BE2C (cell line): ENCODE measurements around the gene DSP.

Experiments used
- DNase-seq: peaks from one replicate; pipeline ENCODE4 v3.0.0-alpha.2; 2020
- H3K27me3 ChIP-seq: fragments of 250-450 bp; sonication (Bioruptor Pico); 2 replicates; pipeline ENCODE4 v1.5.1; 2020; ENCODE audit warnings: mild to moderate bottlenecking
- H3K36me3 ChIP-seq: fragments of 250-450 bp; sonication (Bioruptor Pico); 2 replicates; pipeline ENCODE4 v1.5.1; 2020; ENCODE audit warnings: mild to moderate bottlenecking
- H3K4me1 ChIP-seq: fragments of 250-450 bp; sonication (Bioruptor Pico); 2 replicates; pipeline ENCODE4 v1.5.1; 2020
- H3K4me3 ChIP-seq: 2 replicates; pipeline ENCODE4 v1.5.1; 2011; ENCODE audit warnings: low read depth, low read length
- H3K9me3 ChIP-seq: fragments of 250-450 bp; sonication (Bioruptor Pico); 2 replicates; pipeline ENCODE4 v1.5.1; 2020
- TF ChIP-seq, protein P1 (sequence below): IDR thresholded peaks from 2 replicates; pipeline ENCODE4 v1.5.1; 2012; ENCODE audit warnings: mild to moderate bottlenecking, low read depth, low read length

DSP gene

DNA sequence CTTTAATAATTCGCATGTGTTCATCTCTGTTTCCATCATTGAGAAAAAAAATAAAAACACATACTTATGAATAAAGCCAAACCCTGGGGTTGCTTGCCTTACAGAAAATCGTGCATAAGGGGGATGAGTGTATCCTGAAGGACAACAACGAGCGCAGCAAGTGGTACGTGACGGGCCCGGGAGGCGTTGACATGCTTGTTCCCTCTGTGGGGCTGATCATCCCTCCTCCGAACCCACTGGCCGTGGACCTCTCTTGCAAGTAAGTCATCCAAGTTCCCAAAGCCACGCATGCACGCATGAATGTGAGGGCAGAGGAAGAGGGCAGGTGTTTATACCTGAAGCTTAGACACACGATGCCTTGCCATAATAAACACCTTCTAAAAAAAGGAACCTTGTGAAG, 27.6 kb downstream of the DSP start:
- no peaks in the 10 kb centered on the region for H3K4me1 ChIP-seq
- peaks cover 100% of the 10 kb centered on the region for H3K27me3 ChIP-seq
- no peak overlapping the region for H3K4me3 ChIP-seq
- no peak for DNase-seq
- no peaks in the 10 kb centered on the region for H3K36me3 ChIP-seq
- TF ChIP-seq, protein P1, sequence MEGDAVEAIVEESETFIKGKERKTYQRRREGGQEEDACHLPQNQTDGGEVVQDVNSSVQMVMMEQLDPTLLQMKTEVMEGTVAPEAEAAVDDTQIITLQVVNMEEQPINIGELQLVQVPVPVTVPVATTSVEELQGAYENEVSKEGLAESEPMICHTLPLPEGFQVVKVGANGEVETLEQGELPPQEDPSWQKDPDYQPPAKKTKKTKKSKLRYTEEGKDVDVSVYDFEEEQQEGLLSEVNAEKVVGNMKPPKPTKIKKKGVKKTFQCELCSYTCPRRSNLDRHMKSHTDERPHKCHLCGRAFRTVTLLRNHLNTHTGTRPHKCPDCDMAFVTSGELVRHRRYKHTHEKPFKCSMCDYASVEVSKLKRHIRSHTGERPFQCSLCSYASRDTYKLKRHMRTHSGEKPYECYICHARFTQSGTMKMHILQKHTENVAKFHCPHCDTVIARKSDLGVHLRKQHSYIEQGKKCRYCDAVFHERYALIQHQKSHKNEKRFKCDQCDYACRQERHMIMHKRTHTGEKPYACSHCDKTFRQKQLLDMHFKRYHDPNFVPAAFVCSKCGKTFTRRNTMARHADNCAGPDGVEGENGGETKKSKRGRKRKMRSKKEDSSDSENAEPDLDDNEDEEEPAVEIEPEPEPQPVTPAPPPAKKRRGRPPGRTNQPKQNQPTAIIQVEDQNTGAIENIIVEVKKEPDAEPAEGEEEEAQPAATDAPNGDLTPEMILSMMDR, result no peak
- no peaks in the 10 kb centered on the region for H3K9me3 ChIP-seq

DNA sequence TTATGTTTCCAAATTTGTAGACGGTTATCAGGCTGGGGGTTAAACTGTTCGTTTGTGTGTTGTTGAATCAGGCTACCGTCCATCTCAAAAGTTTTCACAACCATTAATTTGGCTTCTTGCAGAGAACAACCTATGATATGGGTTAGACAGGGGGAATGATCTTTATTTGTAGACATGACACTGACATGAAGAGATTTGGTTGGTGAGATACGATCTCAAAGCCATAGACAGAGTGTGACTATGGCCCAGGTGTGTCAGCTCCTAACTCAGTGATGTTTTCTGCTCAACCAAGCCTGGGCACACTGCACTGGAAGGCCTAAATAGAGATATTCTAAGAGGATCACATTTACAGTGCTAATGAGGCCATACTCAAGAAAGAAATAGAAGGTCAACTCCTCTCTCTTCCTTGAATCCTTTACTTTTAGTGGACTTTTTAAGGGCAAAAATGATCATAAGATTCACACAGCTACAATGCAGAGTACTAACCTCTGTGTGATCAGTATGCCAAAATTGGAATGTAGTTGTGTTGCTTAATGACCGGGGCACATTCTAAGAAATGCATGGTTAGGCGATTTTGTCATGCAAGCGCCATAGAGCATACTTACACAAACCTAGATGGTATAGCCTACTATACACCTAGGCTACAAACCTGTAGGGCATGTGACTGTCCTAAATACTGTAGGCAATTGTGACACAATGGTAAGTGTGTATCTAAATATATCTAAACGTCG, 30.9 kb downstream of the DSP start:
- no peaks in the 10 kb centered on the region for H3K36me3 ChIP-seq

DNA sequence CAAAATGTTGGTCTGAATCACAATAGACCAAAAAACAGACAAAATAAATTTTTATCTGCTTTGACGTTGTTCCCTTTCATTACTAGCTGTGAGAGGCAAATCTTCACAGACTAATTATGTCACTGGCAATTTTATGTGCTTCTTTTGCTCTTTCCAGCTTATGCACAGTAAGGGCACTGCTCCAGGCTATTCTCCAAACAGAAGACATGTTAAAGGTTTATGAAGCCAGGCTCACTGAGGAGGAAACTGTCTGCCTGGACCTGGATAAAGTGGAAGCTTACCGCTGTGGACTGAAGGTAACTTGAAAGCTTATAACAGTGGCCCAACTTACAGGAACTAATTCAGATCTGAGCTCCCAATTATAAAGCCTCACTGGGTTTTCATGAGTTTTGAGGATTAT, 33.0 kb downstream of the DSP start:
- TF ChIP-seq, protein P1, result no peak
- DNase-seq, result no peak
- no peaks in the 10 kb centered on the region for H3K36me3 ChIP-seq
- peaks cover 98% of the 10 kb centered on the region for H3K27me3 ChIP-seq
- H3K9me3 ChIP-seq, result no peaks in the 10 kb centered on the region
- no peaks in the 10 kb centered on the region for H3K4me1 ChIP-seq
- no peak overlapping the region for H3K4me3 ChIP-seq

More for the DNA sequence above, 30.9 kb downstream of the DSP start:
- DNase-seq, result no peak
- TF ChIP-seq, protein P1, result no peak
- Histone ChIP-seq H3K27me3 (peaks cover 98% of the 10 kb centered on the region), H3K9me3 (no peaks in the 10 kb centered on the region), H3K4me3 (no peak overlapping the region), H3K4me1 (no peaks in the 10 kb centered on the region)

DNA sequence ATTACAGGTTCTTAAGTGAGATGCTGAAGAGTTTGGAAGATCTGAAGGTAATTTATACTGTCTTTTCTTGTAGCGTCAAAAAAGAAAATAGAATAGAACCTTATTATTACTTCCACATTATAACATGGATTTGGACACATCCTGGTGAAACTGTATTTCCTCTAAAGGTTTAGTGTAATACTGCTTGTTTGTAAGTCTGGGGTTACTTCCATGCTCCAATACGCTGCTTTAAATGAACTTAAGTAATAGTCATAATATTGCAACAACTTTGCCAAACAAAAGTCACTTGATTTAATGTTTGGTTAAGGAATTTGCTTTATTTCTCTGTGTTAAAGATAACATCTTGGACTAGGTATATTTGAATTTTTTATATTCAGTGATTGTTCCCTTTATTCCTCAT, 37.0 kb downstream of the DSP start:
- Histone ChIP-seq H3K4me3 (no peak overlapping the region), H3K9me3 (no peaks in the 10 kb centered on the region), H3K27me3 (peaks cover 76% of the 10 kb centered on the region), H3K4me1 (no peaks in the 10 kb centered on the region), H3K36me3 (no peaks in the 10 kb centered on the region)
- no peak for DNase-seq
- TF ChIP-seq, protein P1, result no peak

DNA sequence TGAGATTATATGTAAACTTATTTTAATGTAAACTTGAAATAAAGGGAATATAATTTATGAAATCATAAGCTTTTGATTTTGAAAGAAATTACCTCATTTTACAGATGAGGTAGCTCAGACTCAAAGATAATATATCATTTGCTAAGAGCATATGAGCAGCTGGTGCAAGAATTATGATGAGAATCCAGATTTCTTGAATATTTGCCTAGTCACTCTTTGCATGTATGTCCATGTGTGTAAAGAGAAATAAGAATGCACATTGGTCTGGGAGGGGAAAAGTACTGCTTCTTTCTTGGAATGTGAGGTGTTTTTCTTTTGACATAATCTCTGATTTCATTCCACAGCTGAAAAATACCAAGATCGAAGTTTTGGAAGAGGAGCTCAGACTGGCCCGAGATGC, 37.5 kb downstream of the DSP start:
- no peaks in the 10 kb centered on the region for H3K36me3 ChIP-seq
- TF ChIP-seq, protein P1, result no peak
- peaks cover 72% of the 10 kb centered on the region for H3K27me3 ChIP-seq

DNA sequence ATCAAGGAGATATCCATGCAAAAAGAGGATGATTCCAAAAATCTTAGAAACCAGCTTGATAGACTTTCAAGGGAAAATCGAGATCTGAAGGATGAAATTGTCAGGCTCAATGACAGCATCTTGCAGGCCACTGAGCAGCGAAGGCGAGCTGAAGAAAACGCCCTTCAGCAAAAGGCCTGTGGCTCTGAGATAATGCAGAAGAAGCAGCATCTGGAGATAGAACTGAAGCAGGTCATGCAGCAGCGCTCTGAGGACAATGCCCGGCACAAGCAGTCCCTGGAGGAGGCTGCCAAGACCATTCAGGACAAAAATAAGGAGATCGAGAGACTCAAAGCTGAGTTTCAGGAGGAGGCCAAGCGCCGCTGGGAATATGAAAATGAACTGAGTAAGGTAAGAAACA, 38.4 kb downstream of the DSP start:
- no peak overlapping the region for H3K4me3 ChIP-seq
- peaks cover 63% of the 10 kb centered on the region for H3K27me3 ChIP-seq
- DNase-seq, result no peak
- no peaks in the 10 kb centered on the region for H3K9me3 ChIP-seq
- TF ChIP-seq, protein P1, result no peak
- no peaks in the 10 kb centered on the region for H3K36me3 ChIP-seq
- no peaks in the 10 kb centered on the region for H3K4me1 ChIP-seq

More for the DNA sequence above, 37.5 kb downstream of the DSP start:
- Histone ChIP-seq H3K4me1 (no peaks in the 10 kb centered on the region), H3K4me3 (no peak overlapping the region), H3K9me3 (no peaks in the 10 kb centered on the region)
- DNase-seq, result no peak
